Spleen (tissue), 11 donors: Measurements from ENCODE around the gene ZNF496. TPM values are rescaled to one million over a fixed set of nuclear protein-coding genes. Genes with fewer than 3 reads are reported as not detected.
A peak's percentile ranks its signal among the peaks of the same experiment; 100 is the strongest.

Experiments
- DNase-seq: peaks from one replicate; pipeline ENCODE4 v3.0.0-alpha.2; 2020
- H3K27ac ChIP-seq, 8 donors: fragments of 200-600 bp; sonication (generic) in 7 of 8; 1 replicate in 4 of 8; 2 replicates in 4 of 8; pipeline versions ENCODE4 v1.5.0 to v1.8.0; 2016 to 2021; ENCODE audit warnings: inconsistent platforms in 4 of 8, mild to moderate bottlenecking in 4 of 8, moderate library complexity in 1 of 8
- H3K27me3 ChIP-seq, 7 donors: fragments of 200-600 bp; sonication (generic) in 6 of 7; replicated peaks in 1 of 7; 1 replicate in 4 of 7; 2 replicates in 3 of 7; pipeline versions ENCODE4 v1.5.0 to v1.8.0; 2016 to 2021; ENCODE audit warnings: inconsistent platforms in 3 of 7, mild to moderate bottlenecking in 1 of 7
- H3K36me3 ChIP-seq, 6 donors: fragments of 200-600 bp; sonication (generic) in 5 of 6; 1 replicate in 4 of 6; 2 replicates in 2 of 6; pipeline versions ENCODE4 v1.5.0 to v1.8.0; 2016 to 2021; ENCODE audit warnings: inconsistent platforms in 2 of 6
- H3K4me1 ChIP-seq, 6 donors: fragments of 200-600 bp; sonication (generic) in 5 of 6; 1 replicate in 3 of 6; 2 replicates in 3 of 6; pipeline versions ENCODE4 v1.5.0 to v1.8.0; 2016 to 2021; ENCODE audit warnings: inconsistent platforms in 3 of 6
- H3K4me3 ChIP-seq, 8 donors: fragments of 200-600 bp; sonication (generic) in 7 of 8; 1 replicate in 4 of 8; 2 replicates in 4 of 8; pipeline versions ENCODE4 v1.5.0 to v1.8.0; 2016 to 2021; ENCODE audit warnings: inconsistent platforms in 4 of 8, mild to moderate bottlenecking in 4 of 8, moderate library complexity in 2 of 8
- H3K9me3 ChIP-seq, 8 donors: fragments of 200-600 bp; sonication (generic) in 7 of 8; 1 replicate in 4 of 8; 2 replicates in 4 of 8; pipeline versions ENCODE4 v1.5.0 to v1.8.0; 2016 to 2021; ENCODE audit warnings: inconsistent platforms in 4 of 8
- CTCF ChIP-seq, 11 experiments: fragments of 200-600 bp in 7 of 11; fragments of 450-650 bp in 4 of 11; sonication (generic) in 4 of 11; IDR thresholded peaks in 8 of 11; conservative IDR thresholded peaks in 3 of 11; 1 replicate in 7 of 11; 2 replicates in 4 of 11; pipeline versions ENCODE4 v1.4.0 to v1.8.0; 2016 to 2021; ENCODE audit warnings: antibody characterized with exemption in 11 of 11, inconsistent platforms in 4 of 11, mild to moderate bottlenecking in 1 of 11
- POLR2A ChIP-seq, 3 donors: fragments of 450-650 bp; IDR thresholded peaks; one replicate each; pipeline ENCODE4 v1.5.1; 2017; ENCODE audit warnings: antibody characterized with exemption in 3 of 3, mild to moderate bottlenecking in 1 of 3
- POLR2AphosphoS5 ChIP-seq, 3 donors: sonication (generic); formaldehyde crosslinking; IDR thresholded peaks; one replicate each; pipeline ENCODE4 v1.5.1; 2017; ENCODE audit warnings: antibody characterized with exemption in 3 of 3
- WGBS, 5 donors: extraction: QIAGEN DNeasy Blood & Tissue Kit in 3 of 5; methylation state at CpG; one replicate each; pipeline versions ENCODE4 v1.1.5 to v1.1.7; 2013 to 2018; 5-methylcytosine and 5-hydroxymethylcytosine counted together
- intact Hi-C: fragments of 100-400 bp; cut with DNase I; formaldehyde crosslinking; loops from one replicate; pipeline ENCODE4 v1.15.0; 2023; ENCODE audit warnings: low total_unique reads
- polyA plus RNA-seq, 3 donors: library from polyadenylated mRNA; stranded (reverse); fragments of 200-250 nt; gene quantifications; one replicate each; pipeline ENCODE4 v1.2.1, GENCODE V29; 2013
- total RNA-seq, 7 donors: library from RNA; depleted of rRNA in 3 of 7; stranded (reverse); fragments of >200 nt in 3 of 7; fragmentation: NEBNext Ultra II Directional in 4 of 7; extraction: Animal tissue kit (Norgen Biotek cat#: 25700) in 4 of 7; gene quantifications; one replicate each; pipeline versions ENCODE4 v1.1.0 to v1.2.1, GENCODE V29; 2016 to 2021
- donor health status: healthy with polysubstance abuse.
- donor health status: DM: no; HTN: no; CAD: no; lungs with moderate emphysema.
- donor health status: DM: no; HTN: no; CAD: no.
- donor health status: Bipolar disorder and iron deficiency.
- donor health status: healthy.
- donor health status: DM: no; HTN: no; CAD: no.
- donor health status: DM: yes; HTN: yes; CAD: no.

Gene ZNF496
- total and polyA plus RNA-seq, 10 donors: 5.7 to 45.4 (median 26.7) TPM

GRCh38 chr1:247337250-247337746 lies 5.6 kb upstream of the ZNF496 start:
- H3K27ac ChIP-seq: no peak overlapping the region
- no peak for TF ChIP-seq CTCF (IDR thresholded peaks at IDR 0.05 in 8 of 11, conservative IDR thresholded peaks at IDR 0.05 in 3 of 11)
- TF ChIP-seq POLR2A (IDR thresholded peaks at IDR 0.05): no peak
- TF ChIP-seq POLR2AphosphoS5 (IDR thresholded peaks at IDR 0.05): no peak
- intact Hi-C loops: no loop called here
- peaks cover 0 to 37% (median 17%) of the 10 kb centered on the region in 6 donors for H3K4me1 ChIP-seq
- no peaks in the 10 kb centered on the region for H3K36me3 ChIP-seq
- no peak overlapping the region for H3K4me3 ChIP-seq
- WGBS, 5 donors: 69 to 82% (median 76%) methylated on average over 10 of the region's 10 CpGs
- DNase-seq: no peak
- H3K9me3 ChIP-seq: no peaks in the 10 kb centered on the region
- H3K27me3 ChIP-seq: peaks cover 0 to 3% (median 0%) of the 10 kb centered on the region in 7 donors

GRCh38 chr1:247336390-247336789 lies 4.7 kb upstream of the ZNF496 start:
- Histone ChIP-seq H3K9me3 (no peaks in the 10 kb centered on the region), H3K4me3 (no peak overlapping the region), H3K36me3 (no peaks in the 10 kb centered on the region), H3K4me1 (peaks cover 0 to 40% (median 20%) of the 10 kb centered on the region in 6 donors), H3K27me3 (peaks cover 0 to 7% (median 0%) of the 10 kb centered on the region in 7 donors), H3K27ac (no peak overlapping the region)
- TF ChIP-seq POLR2A (IDR thresholded peaks at IDR 0.05) (no peak), CTCF (IDR thresholded peaks at IDR 0.05 in 8 of 11, conservative IDR thresholded peaks at IDR 0.05 in 3 of 11) (no peak), POLR2AphosphoS5 (IDR thresholded peaks at IDR 0.05) (no peak)
- WGBS, 5 donors: 84 to 91% (median 84%) methylated on average over 7 of the region's 7 CpGs
- intact Hi-C loops: no loop called here
- DNase-seq: no peak

- WGBS, 5 donors: 24 to 38% (median 32%) methylated on average over 11 of the region's 11 CpGs
- no peak for DNase-seq
- no peak for TF ChIP-seq CTCF (IDR thresholded peaks at IDR 0.05 in 8 of 11, conservative IDR thresholded peaks at IDR 0.05 in 3 of 11)
- TF ChIP-seq POLR2AphosphoS5 (IDR thresholded peaks at IDR 0.05): no peak
- TF ChIP-seq POLR2A (IDR thresholded peaks at IDR 0.05): no peak
- H3K27me3 ChIP-seq: peaks cover 0 to 7% (median 0%) of the 10 kb centered on the region in 7 donors
- H3K4me1 ChIP-seq: peaks cover 0 to 43% (median 21%) of the 10 kb centered on the region in 6 donors
- no peak overlapping the region for H3K4me3 ChIP-seq
- no peaks in the 10 kb centered on the region for H3K36me3 ChIP-seq
- H3K27ac ChIP-seq: peak overlapping the region in 1 of 8 donors; percentile 2
- no peaks in the 10 kb centered on the region for H3K9me3 ChIP-seq
- intact Hi-C loops: no loop called here
Measured at GRCh38 chr1:247335882-247336281, 4.2 kb upstream of the ZNF496 start.

GRCh38 chr1:247334378-247335133 lies 2.9 kb upstream of the ZNF496 start:
- peaks cover 0 to 4% (median under 1%) of the 10 kb centered on the region in 6 donors for H3K36me3 ChIP-seq
- H3K9me3 ChIP-seq: no peaks in the 10 kb centered on the region
- H3K4me1 ChIP-seq: peaks cover 10 to 55% (median 30%) of the 10 kb centered on the region in 6 donors
- intact Hi-C loops: no loop called here
- H3K27ac ChIP-seq: no peak overlapping the region
- H3K4me3 ChIP-seq: no peak overlapping the region
- H3K27me3 ChIP-seq: peaks cover 0 to 7% (median 0%) of the 10 kb centered on the region in 7 donors
- TF ChIP-seq POLR2AphosphoS5 (IDR thresholded peaks at IDR 0.05) (no peak), CTCF (IDR thresholded peaks at IDR 0.05 in 8 of 11, conservative IDR thresholded peaks at IDR 0.05 in 3 of 11) (no peak), POLR2A (IDR thresholded peaks at IDR 0.05) (no peak)
- WGBS, 5 donors: 86 to 95% (median 87%) methylated on average over 11 of the region's 11 CpGs
- peak; percentile 4 for DNase-seq
